Glomerular visceral epithelial cell (primary cell): ENCODE results near the gene HLA-C.
"Not testable (repeated sequence)": the region's sequence is repeated elsewhere in the genome, so short reads cannot be mapped to it uniquely, and the experiment has no call there.

Experiments
- DNase-seq: peaks from one replicate; pipeline ENCODE4 v3.0.0-alpha.2; 2016; ENCODE audit errors: extremely low spot score

HLA-C gene

GRCh38 chr6:31271641-31272357, at the start of gene HLA-C:
Gene HLA-C, minus strand, starts transcription at chr6:31272092. Its CDS starts 21 bp downstream, at chr6:31272071.
- peak; percentile 93 for DNase-seq

DNA sequence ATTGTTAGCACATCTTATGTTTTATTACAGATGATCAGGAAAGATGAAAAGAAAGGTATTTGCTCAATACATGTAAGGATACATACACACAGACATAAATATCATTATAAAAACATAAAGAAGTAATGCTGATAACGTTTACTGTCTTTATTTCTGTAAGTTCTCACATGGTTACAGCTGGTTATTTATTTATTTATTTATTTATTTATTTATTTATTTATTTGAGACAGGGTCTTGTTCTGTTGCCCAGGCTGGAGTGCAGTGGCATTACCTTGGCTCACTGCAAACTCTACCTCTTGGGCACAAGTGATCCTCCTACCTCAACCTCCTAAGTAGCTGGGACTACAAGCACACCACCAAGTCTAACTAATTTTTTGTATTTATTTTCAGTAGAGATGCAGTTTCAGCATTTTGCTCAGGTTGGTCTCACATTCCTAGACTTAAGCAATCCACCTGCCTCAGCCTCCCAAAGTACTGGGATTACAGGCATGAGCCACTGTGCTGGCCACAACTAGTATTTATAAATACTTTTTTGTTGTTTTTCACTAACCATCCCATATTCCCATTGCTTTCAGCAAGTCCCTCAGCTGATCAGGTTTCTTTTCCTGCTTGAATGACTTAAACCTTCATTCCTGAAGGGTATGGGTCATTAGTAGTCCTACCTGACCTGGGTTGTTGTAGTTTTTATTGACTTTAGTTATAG, 49.3 kb upstream of the HLA-C start:
- no peak for DNase-seq

GRCh38 chr6:31317036-31317435, 45.1 kb upstream of the HLA-C start:
- no peak for DNase-seq

- no peak for DNase-seq
Measured at GRCh38 chr6:31309641-31310040, 37.7 kb upstream of the HLA-C start.

DNA sequence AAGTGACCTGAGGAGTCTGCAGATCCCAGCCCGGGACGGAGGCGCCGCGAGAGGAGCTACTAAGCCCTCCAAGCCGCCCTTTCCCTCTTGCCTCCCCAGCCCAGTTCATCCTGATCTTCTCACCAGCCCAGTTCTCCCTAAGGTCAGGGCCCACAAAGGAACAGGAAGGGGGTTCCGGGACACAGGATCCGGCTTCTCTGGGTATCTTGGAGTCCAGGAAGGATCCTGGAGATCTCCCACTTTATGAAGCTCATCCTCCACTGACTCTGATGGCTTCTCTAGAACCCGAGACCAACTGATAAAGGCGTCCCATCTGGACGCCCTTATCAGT, 36.9 kb upstream of the HLA-C start:
- no peak for DNase-seq

- DNase-seq = peak; percentile 28
Measured at GRCh38 chr6:31308050-31308844, 36.4 kb upstream of the HLA-C start.

GRCh38 chr6:31307669-31308049, 35.8 kb upstream of the HLA-C start:
- DNase-seq = no peak

DNA sequence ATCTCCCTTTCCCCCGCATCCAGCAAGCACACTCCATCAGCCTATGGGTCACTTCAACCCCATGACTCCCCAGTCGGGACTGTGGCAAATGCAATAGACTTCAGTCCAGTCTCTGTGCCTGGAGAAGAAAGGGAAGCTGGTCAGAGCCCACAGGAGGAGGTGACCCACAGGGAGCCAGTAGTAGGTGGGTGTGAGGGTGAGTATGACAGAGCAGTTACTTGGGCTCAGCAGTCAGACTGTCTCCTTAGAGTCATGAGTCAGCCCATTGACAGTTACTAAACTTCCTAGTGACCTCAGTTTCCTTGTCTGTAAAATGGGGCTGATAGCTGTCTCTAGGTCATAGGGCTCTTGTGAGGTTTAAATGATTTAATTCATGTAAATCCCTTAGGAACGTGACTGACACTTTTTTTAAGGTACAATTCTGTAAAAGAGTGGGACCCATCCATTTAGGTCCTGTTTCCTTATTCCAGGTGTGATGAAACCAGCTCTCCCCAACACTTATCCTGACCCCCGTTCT, 33.9 kb upstream of the HLA-C start:
- no peak for DNase-seq

DNA sequence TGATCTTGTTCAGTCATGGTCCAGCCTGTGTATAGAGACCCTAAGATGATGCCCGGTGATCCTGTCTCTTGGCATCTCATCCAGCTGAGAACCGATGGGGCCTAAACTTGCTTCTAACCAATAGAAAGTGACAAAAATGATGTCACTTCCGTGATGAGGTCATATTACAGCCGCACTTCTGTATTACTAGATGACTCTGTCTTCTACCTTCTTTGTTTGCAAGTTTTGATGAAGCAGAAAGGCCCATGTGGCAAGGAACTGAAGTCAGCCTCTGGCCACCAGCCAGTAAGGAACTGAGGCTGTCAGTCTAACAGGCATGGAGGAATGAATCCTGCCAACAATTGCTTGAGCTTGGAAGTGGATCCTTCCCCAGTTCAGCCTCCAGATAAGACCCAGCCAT, 32.8 kb upstream of the HLA-C start:
- DNase-seq = no peak

DNA sequence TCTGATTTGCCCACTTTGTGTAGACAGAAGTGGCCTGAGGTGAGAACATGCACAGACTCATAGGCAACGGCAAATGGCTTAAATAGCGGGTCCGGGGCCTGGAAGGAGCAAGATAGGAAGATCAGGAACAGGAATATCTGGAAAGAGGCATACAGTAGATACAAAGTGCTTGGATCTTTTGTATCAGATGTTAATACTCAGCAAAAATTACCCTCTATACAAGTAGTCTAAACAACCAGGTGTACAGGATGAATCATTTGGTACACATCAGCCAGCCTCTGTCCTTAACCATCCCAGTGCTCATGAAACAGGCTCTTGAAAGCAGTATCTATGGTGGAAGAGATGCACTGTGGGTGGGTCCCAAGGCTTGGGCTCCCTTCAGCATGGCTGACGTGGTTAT, 28.9 kb upstream of the HLA-C start:
- no peak for DNase-seq

GRCh38 chr6:31299947-31300346, 28.1 kb upstream of the HLA-C start:
- DNase-seq = peak; percentile 33

DNA sequence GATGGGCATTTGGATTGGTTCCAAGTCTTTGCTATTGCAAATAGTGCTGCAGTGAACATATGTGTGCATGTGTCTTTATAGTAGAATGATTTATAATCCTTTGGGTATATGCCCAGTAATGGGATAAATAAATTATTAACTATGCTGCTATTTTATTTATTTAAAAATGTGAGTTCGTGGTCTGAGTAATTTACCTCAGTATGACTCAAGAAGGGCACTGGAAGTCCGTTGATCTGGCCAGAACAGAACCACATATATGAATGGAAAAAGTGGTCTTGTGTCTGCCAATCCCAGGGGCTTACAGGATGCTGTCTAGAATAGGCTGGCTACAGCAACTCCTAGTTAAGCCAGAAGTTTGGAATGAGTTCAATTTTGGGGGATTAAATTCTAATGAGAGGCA, 27.6 kb upstream of the HLA-C start:
- DNase-seq = peak; percentile 8

DNA sequence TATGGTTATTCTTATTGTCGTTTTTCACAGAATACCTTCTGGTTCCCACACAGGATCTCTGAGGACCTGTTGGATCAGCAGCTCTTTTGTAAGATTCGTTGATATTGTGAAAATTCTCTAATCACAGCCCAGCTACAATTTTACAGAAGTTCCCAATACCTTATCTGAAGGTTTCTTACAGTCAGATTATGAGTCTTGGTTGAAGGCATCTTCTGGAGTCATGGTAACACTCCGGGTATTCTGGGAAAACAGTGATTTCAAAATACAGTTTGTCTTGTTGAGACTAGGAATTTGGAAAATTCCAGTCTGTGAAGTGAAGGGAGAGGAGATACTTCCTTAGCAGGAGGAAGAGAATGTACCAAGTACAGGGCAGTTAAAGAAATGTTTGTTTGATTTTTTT, 22.2 kb upstream of the HLA-C start:
- DNase-seq = no peak

DNA sequence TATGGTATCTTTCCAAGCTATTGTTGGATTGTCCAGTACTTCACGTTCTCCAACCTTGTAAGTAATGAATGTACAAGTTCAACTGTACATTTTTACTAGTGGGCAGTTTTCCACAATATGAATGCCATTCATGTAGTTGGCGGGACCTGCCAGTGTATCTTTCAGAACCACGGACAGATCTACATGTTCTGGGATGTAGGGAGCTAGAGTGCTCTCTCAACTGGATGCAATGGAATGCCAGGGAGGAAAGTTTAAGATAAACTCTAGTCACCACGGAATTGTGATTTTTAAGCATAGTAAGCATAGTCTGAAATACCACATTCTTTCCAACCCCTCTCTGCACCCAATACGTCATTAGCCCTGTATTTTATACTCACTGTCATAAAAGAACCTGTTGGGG, 21.5 kb upstream of the HLA-C start:
- peak; percentile 23 for DNase-seq

- DNase-seq = no peak
Measured at GRCh38 chr6:31289788-31290187, 17.9 kb upstream of the HLA-C start.

- DNase-seq = no peak
Measured at GRCh38 chr6:31287619-31288018, 15.7 kb upstream of the HLA-C start.

DNA sequence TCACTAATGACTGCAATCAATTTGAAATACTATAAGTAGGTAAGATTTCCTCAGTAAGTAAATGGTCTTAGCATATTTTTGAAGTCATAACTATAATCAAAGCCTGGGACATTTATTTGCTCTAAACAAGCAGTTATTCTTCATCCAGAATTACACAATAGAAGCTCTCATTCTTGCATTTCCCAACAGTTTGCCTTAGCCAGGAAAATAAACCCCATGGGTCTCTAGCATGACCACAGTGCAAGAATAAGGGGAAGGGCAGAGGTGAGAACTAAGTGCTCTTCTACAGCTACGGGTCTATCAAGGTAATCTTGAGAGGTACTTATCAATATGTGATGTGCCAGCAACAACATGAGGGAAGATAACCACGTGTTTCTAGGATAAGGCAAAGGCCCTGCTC, 14.1 kb upstream of the HLA-C start:
- no peak for DNase-seq

DNA sequence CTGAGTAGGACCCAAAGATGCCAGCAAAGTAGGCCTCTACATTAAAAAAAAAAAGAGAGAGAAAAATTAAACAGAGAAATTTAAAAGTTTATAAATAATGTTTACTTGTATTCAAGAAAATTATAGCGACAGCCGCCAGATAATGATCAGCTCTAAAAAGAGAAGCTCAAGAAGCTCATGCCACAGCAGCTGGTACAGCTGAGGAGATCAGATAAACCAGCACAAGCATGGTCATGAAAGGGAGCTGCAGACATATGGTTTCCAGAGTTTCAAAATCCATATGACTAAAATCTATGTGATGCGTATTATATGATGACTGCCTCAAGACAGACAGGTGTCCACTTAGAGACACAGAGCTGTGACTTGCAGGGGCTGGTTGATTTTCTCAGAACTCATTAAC, 13.6 kb upstream of the HLA-C start:
- DNase-seq = no peak

- not testable (repeated sequence) for DNase-seq
Measured at GRCh38 chr6:31279647-31280046, 7.8 kb upstream of the HLA-C start.

DNA sequence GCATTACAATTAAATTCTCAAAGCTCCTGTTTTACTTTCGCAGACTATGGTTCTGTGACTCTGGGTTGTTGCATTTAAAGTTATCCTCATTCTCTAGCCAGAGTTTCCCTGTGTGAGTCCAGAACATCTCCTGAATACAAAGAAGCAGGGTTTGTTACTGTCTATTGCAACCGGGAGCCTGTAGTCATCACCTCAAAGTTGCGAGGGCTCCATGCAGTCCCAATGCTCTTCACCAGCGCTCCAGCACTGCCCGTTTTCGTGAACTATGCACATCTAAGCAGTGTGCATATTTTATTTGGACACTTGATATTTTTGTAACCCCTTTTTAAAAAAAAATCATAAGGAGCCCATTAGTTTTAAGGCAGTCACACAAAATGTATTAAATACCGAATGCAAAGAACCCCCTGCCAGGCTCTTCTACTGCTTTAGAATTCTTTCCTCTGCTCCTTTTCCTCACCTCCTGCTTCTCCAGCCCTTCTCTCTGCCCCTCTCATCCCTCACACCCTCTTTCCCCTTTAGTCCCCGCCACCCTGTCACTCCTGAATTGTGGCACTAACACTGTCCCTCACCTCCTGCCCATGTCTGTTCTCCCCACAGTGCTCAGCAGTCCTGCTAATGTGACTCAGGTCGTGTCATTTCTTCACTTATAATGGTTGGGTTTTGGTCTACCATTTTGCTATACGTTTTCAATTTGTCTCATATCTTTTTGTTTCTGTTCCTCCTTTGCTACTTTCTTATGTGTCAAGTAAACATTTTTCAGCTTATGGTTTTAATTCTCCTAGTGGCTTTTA, 1.1 kb upstream of the HLA-C start:
- DNase-seq = no peak

DNA sequence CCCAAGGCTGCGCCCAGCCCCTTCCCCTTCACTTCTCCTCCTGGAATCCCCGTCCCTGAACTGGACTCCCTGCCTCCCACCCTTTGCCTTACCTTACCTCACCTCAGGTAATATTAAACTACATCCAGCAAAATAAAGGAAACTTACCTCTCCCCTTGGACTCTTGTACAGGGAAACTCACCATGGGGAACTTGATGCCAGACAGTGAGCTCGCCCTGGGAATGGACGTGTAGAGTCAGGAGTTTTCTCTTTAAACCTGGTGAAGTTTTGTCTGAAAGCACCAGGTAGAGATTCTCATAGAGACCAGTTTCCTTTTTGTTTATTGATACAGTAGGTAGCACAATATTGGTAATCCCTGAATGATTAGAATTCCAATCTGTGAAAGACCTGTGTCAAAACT, 544 bp upstream of the HLA-C start:
- DNase-seq = no peak
